LNCAP (cell line): ENCODE data around the gene KRT86.

ENCODE experiments used
- CTCF ChIP-seq: fragments of 450-650 bp; IDR thresholded peaks from 2 replicates; pipeline ENCODE4 v1.5.1; 2017; ENCODE audit warnings: mild to moderate bottlenecking

The KRT86 gene

GRCh38 chr12:52320784-52321400, 46.4 kb downstream of the KRT86 start, which contains the start of gene KRT83:
KRT83 (minus strand) TSS chr12:52321398; CDS start chr12:52321335, 63 bp downstream.
- TF ChIP-seq CTCF: no peak

- no peak for TF ChIP-seq CTCF
These were observed 47.0 kb downstream of the KRT86 start for GRCh38 chr12:52321418-52321817.

- no peak for TF ChIP-seq CTCF
These were observed 47.6 kb downstream of the KRT86 start for GRCh38 chr12:52322069-52322468.

- no peak for TF ChIP-seq CTCF
These were observed 48.6 kb downstream of the KRT86 start for GRCh38 chr12:52323001-52323400.

GRCh38 chr12:52323416-52324152, 49.1 kb downstream of the KRT86 start:
- no peak for TF ChIP-seq CTCF

GRCh38 chr12:52324153-52324444, 49.7 kb downstream of the KRT86 start:
- no peak for TF ChIP-seq CTCF

GRCh38 chr12:52327052-52327829, 52.8 kb downstream of the KRT86 start:
- peak; percentile 98 for TF ChIP-seq CTCF
